Colonic mucosa (tissue), 4 donors: ENCODE measurements around the gene ZDHHC18. TPM values are rescaled to one million over a fixed set of nuclear protein-coding genes. Genes with fewer than 3 reads are reported as not detected.

ENCODE experiments used
- DNase-seq: peaks from one replicate; pipeline ENCODE4 v3.0.0-alpha.2; 2020
- H3K27ac ChIP-seq: fragments of 200-600 bp; one replicate; pipeline ENCODE4 v1.8.0; 2021
- H3K27me3 ChIP-seq: fragments of 200-600 bp; one replicate; pipeline ENCODE4 v1.8.0; 2021
- H3K36me3 ChIP-seq: fragments of 200-600 bp; one replicate; pipeline ENCODE4 v1.8.0; 2021
- H3K4me1 ChIP-seq: fragments of 200-600 bp; one replicate; pipeline ENCODE4 v1.8.0; 2021; ENCODE audit warnings: mild to moderate bottlenecking
- H3K4me3 ChIP-seq: fragments of 200-600 bp; one replicate; pipeline ENCODE4 v1.8.0; 2021
- H3K9ac ChIP-seq, 2 donors: one replicate each; pipeline ENCODE4 v1.7.0; 2013; ENCODE audit warnings: control low read depth in 2 of 2, low read depth in 2 of 2, low read length in 2 of 2
- H3K9me3 ChIP-seq: fragments of 200-600 bp; one replicate; pipeline ENCODE4 v1.8.0; 2021
- intact Hi-C: fragments of 100-400 bp; cut with DNase I; formaldehyde crosslinking; loops from one replicate; pipeline ENCODE4 v1.14.1; 2022
- total RNA-seq, 2 donors: library from RNA; stranded (reverse); fragmentation: NEBNext Ultra II Directional in 1 of 2; extraction: Animal tissue kit (Norgen Biotek cat#: 25700) in 1 of 2; gene quantifications; one replicate each; pipeline ENCODE4 v1.2.1, GENCODE V29; 2021
- TF ChIP-seq, protein P1 (sequence below): fragments of 200-600 bp; IDR thresholded peaks from one replicate; pipeline ENCODE4 v1.8.0; 2022; ENCODE audit warnings: antibody characterized with exemption, mild to moderate bottlenecking
- donor health status: healthy.
- donor health status: DM: no; HTN: no; CAD: no.
- donor health status: DM: no; HTN: no; CAD: no.

ZDHHC18 gene, protein sequence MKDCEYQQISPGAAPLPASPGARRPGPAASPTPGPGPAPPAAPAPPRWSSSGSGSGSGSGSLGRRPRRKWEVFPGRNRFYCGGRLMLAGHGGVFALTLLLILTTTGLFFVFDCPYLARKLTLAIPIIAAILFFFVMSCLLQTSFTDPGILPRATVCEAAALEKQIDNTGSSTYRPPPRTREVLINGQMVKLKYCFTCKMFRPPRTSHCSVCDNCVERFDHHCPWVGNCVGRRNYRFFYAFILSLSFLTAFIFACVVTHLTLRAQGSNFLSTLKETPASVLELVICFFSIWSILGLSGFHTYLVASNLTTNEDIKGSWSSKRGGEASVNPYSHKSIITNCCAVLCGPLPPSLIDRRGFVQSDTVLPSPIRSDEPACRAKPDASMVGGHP
- 10 to 100 TPM; 14.1 to 16.8 TPM for total RNA-seq

GRCh38 chr1:26826261-26827105 is at the start of gene ZDHHC18:
Gene ZDHHC18 (plus strand): TSS chr1:26826688. CDS start chr1:26826805, 117 bp downstream.
- H3K9ac ChIP-seq, result peak within 1 kb of the TSS; percentile 79 to 91
- no peaks in the 10 kb centered on the region for H3K36me3 ChIP-seq

DNA sequence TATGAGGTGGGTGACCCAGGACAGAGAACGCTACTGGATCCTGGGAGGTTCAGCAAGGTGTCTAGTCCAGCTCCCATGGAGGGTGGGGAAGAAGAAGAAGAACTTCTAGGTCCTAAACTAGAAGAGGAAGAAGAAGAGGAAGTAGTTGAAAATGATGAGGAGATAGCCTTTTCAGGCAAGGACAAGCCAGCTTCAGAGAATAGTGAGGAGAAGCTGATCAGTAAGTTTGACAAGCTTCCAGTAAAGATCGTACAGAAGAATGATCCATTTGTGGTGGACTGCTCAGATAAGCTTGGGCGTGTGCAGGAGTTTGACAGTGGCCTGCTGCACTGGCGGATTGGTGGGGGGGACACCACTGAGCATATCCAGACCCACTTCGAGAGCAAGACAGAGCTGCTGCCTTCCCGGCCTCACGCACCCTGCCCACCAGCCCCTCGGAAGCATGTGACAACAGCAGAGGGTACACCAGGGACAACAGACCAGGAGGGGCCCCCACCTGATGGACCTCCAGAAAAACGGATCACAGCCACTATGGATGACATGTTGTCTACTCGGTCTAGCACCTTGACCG is 47.3 kb upstream of the ZDHHC18 start:
- no peaks in the 10 kb centered on the region for H3K9me3 ChIP-seq
- TF ChIP-seq, protein P1, sequence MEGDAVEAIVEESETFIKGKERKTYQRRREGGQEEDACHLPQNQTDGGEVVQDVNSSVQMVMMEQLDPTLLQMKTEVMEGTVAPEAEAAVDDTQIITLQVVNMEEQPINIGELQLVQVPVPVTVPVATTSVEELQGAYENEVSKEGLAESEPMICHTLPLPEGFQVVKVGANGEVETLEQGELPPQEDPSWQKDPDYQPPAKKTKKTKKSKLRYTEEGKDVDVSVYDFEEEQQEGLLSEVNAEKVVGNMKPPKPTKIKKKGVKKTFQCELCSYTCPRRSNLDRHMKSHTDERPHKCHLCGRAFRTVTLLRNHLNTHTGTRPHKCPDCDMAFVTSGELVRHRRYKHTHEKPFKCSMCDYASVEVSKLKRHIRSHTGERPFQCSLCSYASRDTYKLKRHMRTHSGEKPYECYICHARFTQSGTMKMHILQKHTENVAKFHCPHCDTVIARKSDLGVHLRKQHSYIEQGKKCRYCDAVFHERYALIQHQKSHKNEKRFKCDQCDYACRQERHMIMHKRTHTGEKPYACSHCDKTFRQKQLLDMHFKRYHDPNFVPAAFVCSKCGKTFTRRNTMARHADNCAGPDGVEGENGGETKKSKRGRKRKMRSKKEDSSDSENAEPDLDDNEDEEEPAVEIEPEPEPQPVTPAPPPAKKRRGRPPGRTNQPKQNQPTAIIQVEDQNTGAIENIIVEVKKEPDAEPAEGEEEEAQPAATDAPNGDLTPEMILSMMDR, result no peak
- peaks cover 34% of the 10 kb centered on the region for H3K36me3 ChIP-seq
- no peak for DNase-seq
- H3K27me3 ChIP-seq, result no peaks in the 10 kb centered on the region
- intact Hi-C loops, result no loop called here
- no peak overlapping the region for H3K4me3 ChIP-seq
- peaks cover 10% of the 10 kb centered on the region for H3K4me1 ChIP-seq
- H3K9ac ChIP-seq, result no peak overlapping the region
- H3K27ac ChIP-seq, result no peak overlapping the region

More at GRCh38 chr1:26826261-26827105, at the start of gene ZDHHC18:
- Histone ChIP-seq H3K9me3 (no peaks in the 10 kb centered on the region), H3K4me3 (peak within 1 kb of the TSS; percentile 53), H3K27me3 (no peaks in the 10 kb centered on the region), H3K4me1 (peaks cover 14% of the 10 kb centered on the region), H3K27ac (peak within 1 kb of the TSS; percentile 73)
- TF ChIP-seq, protein P1, result no peak
- DNase-seq, result peak; percentile 77
- intact Hi-C loops, result no loop called here

- H3K27me3 ChIP-seq, result no peaks in the 10 kb centered on the region
- no peak overlapping the region for H3K4me3 ChIP-seq
- peaks cover 30% of the 10 kb centered on the region for H3K36me3 ChIP-seq
- intact Hi-C loops, result loop anchor here (10.0 kb wide), 1 partner anchor 56 kb away; no protein-coding TSS in a partner anchor
- H3K4me1 ChIP-seq, result peaks cover 11% of the 10 kb centered on the region
- H3K9ac ChIP-seq, result no peak overlapping the region
- H3K9me3 ChIP-seq, result no peaks in the 10 kb centered on the region
- no peak for DNase-seq
- TF ChIP-seq, protein P1, result no peak
- H3K27ac ChIP-seq, result no peak overlapping the region
Measured at GRCh38 chr1:26780344-26780957, 46.0 kb upstream of the ZDHHC18 start.

DNA sequence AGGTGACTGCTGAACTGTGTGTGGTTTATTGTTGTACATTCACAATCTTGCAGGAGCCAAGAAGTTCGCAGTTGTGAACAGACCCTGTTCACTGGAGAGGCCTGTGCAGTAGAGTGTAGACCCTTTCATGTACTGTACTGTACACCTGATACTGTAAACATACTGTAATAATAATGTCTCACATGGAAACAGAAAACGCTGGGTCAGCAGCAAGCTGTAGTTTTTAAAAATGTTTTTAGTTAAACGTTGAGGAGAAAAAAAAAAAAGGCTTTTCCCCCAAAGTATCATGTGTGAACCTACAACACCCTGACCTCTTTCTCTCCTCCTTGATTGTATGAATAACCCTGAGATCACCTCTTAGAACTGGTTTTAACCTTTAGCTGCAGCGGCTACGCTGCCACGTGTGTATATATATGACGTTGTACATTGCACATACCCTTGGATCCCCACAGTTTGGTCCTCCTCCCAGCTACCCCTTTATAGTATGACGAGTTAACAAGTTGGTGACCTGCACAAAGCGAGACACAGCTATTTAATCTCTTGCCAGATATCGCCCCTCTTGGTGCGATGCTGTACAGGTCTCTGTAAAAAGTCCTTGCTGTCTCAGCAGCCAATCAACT is 45.2 kb upstream of the ZDHHC18 start:
- no peak for DNase-seq
- Histone ChIP-seq H3K27me3 (no peaks in the 10 kb centered on the region), H3K36me3 (peaks cover 23% of the 10 kb centered on the region), H3K27ac (no peak overlapping the region), H3K9me3 (no peaks in the 10 kb centered on the region), H3K4me3 (no peak overlapping the region), H3K4me1 (peaks cover 12% of the 10 kb centered on the region), H3K9ac (no peak overlapping the region)
- intact Hi-C loops, result loop anchor here (10.0 kb wide), 1 partner anchor 57 kb away; no protein-coding TSS in a partner anchor
- TF ChIP-seq, protein P1, result no peak
